Liver (tissue), 9 donors: ENCODE data around the gene PLAC8L1. TPM values are rescaled to one million over a fixed set of nuclear protein-coding genes. Genes with fewer than 3 reads are reported as not detected.

Experiments
- DNase-seq: peaks from one replicate; pipeline ENCODE4 v3.0.0-alpha.2; 2017; ENCODE audit warnings: low spot score
- H3K27ac ChIP-seq, 2 donors: one replicate each; pipeline ENCODE4 v1.7.0; 2013; ENCODE audit warnings: inconsistent platforms in 2 of 2, low read length in 2 of 2, control low read depth in 1 of 2, low read depth in 1 of 2, mild to moderate bottlenecking in 1 of 2
- H3K27me3 ChIP-seq, 4 donors: one replicate each; pipeline versions ENCODE4 v1.6.1 to v1.7.0; 2013; ENCODE audit warnings: low read length in 3 of 4, inconsistent platforms in 1 of 4, mild to moderate bottlenecking in 1 of 4, moderate library complexity in 1 of 4; ENCODE audit not compliant: control insufficient read depth in 4 of 4, insufficient read depth in 4 of 4
- H3K36me3 ChIP-seq, 4 donors: one replicate each; pipeline versions ENCODE4 v1.6.1 to v1.7.0; 2013; ENCODE audit warnings: low read length in 3 of 4, mild to moderate bottlenecking in 3 of 4, low read depth in 1 of 4, moderate library complexity in 1 of 4; ENCODE audit not compliant: control insufficient read depth in 4 of 4, insufficient read depth in 3 of 4
- H3K4me1 ChIP-seq, 4 donors: one replicate each; pipeline versions ENCODE4 v1.6.1 to v1.7.0; 2013; ENCODE audit warnings: low read length in 3 of 4, mild to moderate bottlenecking in 3 of 4, moderate library complexity in 1 of 4; ENCODE audit not compliant: control insufficient read depth in 4 of 4, insufficient read depth in 4 of 4
- H3K4me3 ChIP-seq, 3 donors: one replicate each; pipeline versions ENCODE4 v1.6.1 to v1.7.0; 2013; ENCODE audit warnings: low read length in 3 of 3, control low read depth in 1 of 3, low read depth in 1 of 3, mild to moderate bottlenecking in 1 of 3
- H3K9ac ChIP-seq, 2 donors: one replicate each; pipeline ENCODE4 v1.7.0; 2013; ENCODE audit warnings: low read length in 2 of 2, mild to moderate bottlenecking in 2 of 2, moderate library complexity in 2 of 2, control low read depth in 1 of 2, low read depth in 1 of 2
- H3K9me3 ChIP-seq, 4 donors: one replicate each; pipeline versions ENCODE4 v1.6.1 to v1.7.0; 2013; ENCODE audit warnings: low read length in 3 of 4; ENCODE audit not compliant: control insufficient read depth in 4 of 4
- ATF3 ChIP-seq: IDR thresholded peaks from 2 replicates; pipeline ENCODE4 v1.6.1; 2016; ENCODE audit warnings: antibody characterized with exemption
- CTCF ChIP-seq: fragments of 150-350 bp; IDR thresholded peaks from 2 replicates; pipeline ENCODE4 v1.5.1; 2017; ENCODE audit warnings: improper control_type of control experiment, low read depth, low read length; ENCODE audit not compliant: missing input control
- EGR1 ChIP-seq, 2 donors: IDR thresholded peaks; 2 replicates each; pipeline ENCODE4 v1.6.1; 2016 to 2018; ENCODE audit warnings: antibody characterized with exemption in 2 of 2, low read depth in 2 of 2
- FOXA1 ChIP-seq: IDR thresholded peaks from 2 replicates; pipeline ENCODE4 v1.6.1; 2016; ENCODE audit warnings: antibody characterized with exemption
- FOXA2 ChIP-seq: IDR thresholded peaks from 2 replicates; pipeline ENCODE4 v1.6.1; 2016; ENCODE audit warnings: antibody characterized with exemption
- GABPA ChIP-seq, 2 donors: IDR thresholded peaks in 1 of 2; conservative IDR thresholded peaks in 1 of 2; 2 replicates each; pipeline ENCODE4 v1.6.1; 2016; ENCODE audit warnings: antibody characterized with exemption in 2 of 2, mild to moderate bottlenecking in 1 of 2, moderate library complexity in 1 of 2
- HNF4A ChIP-seq, 2 donors: conservative IDR thresholded peaks; 2 replicates each; pipeline ENCODE4 v1.6.1; 2016; ENCODE audit warnings: antibody characterized with exemption in 2 of 2, mild to moderate bottlenecking in 2 of 2
- HNF4G ChIP-seq: IDR thresholded peaks from 2 replicates; pipeline ENCODE4 v1.6.1; 2016; ENCODE audit warnings: antibody characterized with exemption
- JUND ChIP-seq, 2 donors: IDR thresholded peaks; 2 replicates each; pipeline ENCODE4 v1.6.1; 2016; ENCODE audit warnings: antibody characterized with exemption in 2 of 2
- MAX ChIP-seq: IDR thresholded peaks from 2 replicates; pipeline ENCODE4 v1.6.1; 2016; ENCODE audit warnings: antibody characterized with exemption
- NR2F2 ChIP-seq: IDR thresholded peaks from 2 replicates; pipeline ENCODE4 v1.6.1; 2016; ENCODE audit warnings: antibody characterized with exemption
- RAD21 ChIP-seq, 2 donors: IDR thresholded peaks; 2 replicates each; pipeline ENCODE4 v1.6.1; 2016; ENCODE audit warnings: antibody characterized with exemption in 2 of 2, mild to moderate bottlenecking in 2 of 2
- REST ChIP-seq: IDR thresholded peaks from 2 replicates; pipeline ENCODE4 v1.6.1; 2016; ENCODE audit warnings: antibody characterized with exemption, mild to moderate bottlenecking
- RXRA ChIP-seq, 2 donors: IDR thresholded peaks; 2 replicates each; pipeline ENCODE4 v1.6.1; 2017 to 2018; ENCODE audit warnings: antibody characterized with exemption in 2 of 2, mild to moderate bottlenecking in 1 of 2
- SP1 ChIP-seq: IDR thresholded peaks from 2 replicates; pipeline ENCODE4 v1.6.1; 2018; ENCODE audit warnings: antibody characterized with exemption, mild to moderate bottlenecking
- TAF1 ChIP-seq: conservative IDR thresholded peaks from 2 replicates; pipeline ENCODE4 v1.6.1; 2016; ENCODE audit warnings: antibody characterized with exemption, mild to moderate bottlenecking
- YY1 ChIP-seq: IDR thresholded peaks from 2 replicates; pipeline ENCODE4 v1.6.1; 2016; ENCODE audit warnings: antibody characterized with exemption, mild to moderate bottlenecking
- ZBTB33 ChIP-seq: IDR thresholded peaks from 2 replicates; pipeline ENCODE4 v1.6.1; 2016; ENCODE audit warnings: antibody characterized with exemption
- WGBS: extraction: QIAGEN DNeasy Blood & Tissue Kit; methylation state at CpG from one replicate; pipeline ENCODE4 v1.1.7; 2013; 5-methylcytosine and 5-hydroxymethylcytosine counted together
- polyA plus RNA-seq, 2 donors: library from polyadenylated mRNA; stranded (reverse) in 1 of 2; unstranded in 1 of 2; fragments of 200-250 nt in 1 of 2; fragments of >200 nt in 1 of 2; fragmentation: Nextera tagmentation in 1 of 2; extraction: Ambion mirVana in 1 of 2; gene quantifications; one replicate each; pipeline versions ENCODE4 v1.2.1 to v1.2.3, GENCODE V29; 2013 to 2015
- total RNA-seq, 2 donors: library from RNA; depleted of rRNA; stranded (reverse); fragments of >200 nt; gene quantifications; one replicate each; pipeline ENCODE4 v1.2.3, GENCODE V29; 2014
- donor health status: healthy.
- donor health status: healthy.
- donor health status: healthy.
- donor health status: healthy.
- donor health status: healthy.

Gene PLAC8L1
- total and polyA plus RNA-seq, 4 donors, result 0.28 TPM; not detected in 3

GRCh38 chr5:146060221-146060585 is 45.2 kb downstream of the PLAC8L1 start:
- WGBS, result 94% methylated on average over 5 of the region's 5 CpGs
- TF ChIP-seq FOXA2 (no peak), ZBTB33 (no peak), HNF4G (no peak), TAF1 (no peak), JUND (IDR thresholded peaks at IDR 0.05) (no peak), ATF3 (no peak), NR2F2 (no peak), FOXA1 (no peak), RXRA (IDR thresholded peaks at IDR 0.05) (no peak), GABPA (IDR thresholded peaks at IDR 0.05 in 1 of 2, conservative IDR thresholded peaks at IDR 0.05 in 1 of 2) (no peak), HNF4A (conservative IDR thresholded peaks at IDR 0.05) (no peak), YY1 (no peak), EGR1 (IDR thresholded peaks at IDR 0.05; ENCODE audit: low read depth in 2 of 2) (no peak), SP1 (no peak), MAX (no peak), REST (no peak), RAD21 (IDR thresholded peaks at IDR 0.05) (no peak), CTCF (no peak)
- Histone ChIP-seq H3K36me3 (peaks cover 0 to 41% (median 25%) of the 10 kb centered on the region in 4 donors), H3K27ac (no peak overlapping the region), H3K27me3 (no peaks in the 10 kb centered on the region), H3K4me1 (no peaks in the 10 kb centered on the region), H3K9me3 (no peaks in the 10 kb centered on the region), H3K9ac (no peak overlapping the region), H3K4me3 (no peak overlapping the region)
- DNase-seq, result no peak
